BJ (cell line): ENCODE measurements around the gene POLD1. TPM values are rescaled to one million over a fixed set of nuclear protein-coding genes. Genes with fewer than 3 reads are reported as not detected.

Experiments
- CTCF ChIA-PET: fragments of 350-600 bp; formaldehyde crosslinking; extraction: SDS; loops from one replicate; lab custom pipeline; 2021; ENCODE audit warnings: antibody characterized with exemption, inconsistent platforms; lab: Yijun Ruan, JAX
- POLR2A ChIA-PET: fragments of 300-600 bp; sonication (Branson Sonifier 250); formaldehyde crosslinking; extraction: SDS; loops from one replicate; lab custom pipeline; 2021; ENCODE audit warnings: antibody characterized with exemption; lab: Charles Lee
- DNase-seq: peaks from one replicate; pipeline ENCODE4 v3.0.0-alpha.2; 2011; ENCODE audit warnings: low read depth
- H3K27me3 ChIP-seq: 2 replicates; pipeline ENCODE4 v1.6.0; 2011; ENCODE audit warnings: low read length; ENCODE audit not compliant: control insufficient read depth, insufficient read depth
- H3K36me3 ChIP-seq: 2 replicates; pipeline ENCODE4 v1.5.1; 2011; ENCODE audit warnings: low read length; ENCODE audit not compliant: control insufficient read depth, insufficient read depth
- H3K4me3 ChIP-seq: 2 replicates; pipeline ENCODE4 v1.5.1; 2011; ENCODE audit warnings: low read depth, mild to moderate bottlenecking, control low read depth, low read length
- polyA plus RNA-seq: library from polyadenylated mRNA; depleted of rRNA; stranded (reverse); fragments of >200 nt; gene quantifications from 2 replicates; pipeline ENCODE4 v1.2.3, GENCODE V29; 2011
- TF ChIP-seq, protein P1 (sequence below): IDR thresholded peaks from 2 replicates; pipeline ENCODE4 v1.5.1; 2011; ENCODE audit warnings: low read depth, mild to moderate bottlenecking, control low read depth, inconsistent platforms, low read length, moderate library complexity; ENCODE audit not compliant: insufficient read depth

POLD1 gene
- polyA plus RNA-seq, 1 experiment = 10.8 TPM

DNA sequence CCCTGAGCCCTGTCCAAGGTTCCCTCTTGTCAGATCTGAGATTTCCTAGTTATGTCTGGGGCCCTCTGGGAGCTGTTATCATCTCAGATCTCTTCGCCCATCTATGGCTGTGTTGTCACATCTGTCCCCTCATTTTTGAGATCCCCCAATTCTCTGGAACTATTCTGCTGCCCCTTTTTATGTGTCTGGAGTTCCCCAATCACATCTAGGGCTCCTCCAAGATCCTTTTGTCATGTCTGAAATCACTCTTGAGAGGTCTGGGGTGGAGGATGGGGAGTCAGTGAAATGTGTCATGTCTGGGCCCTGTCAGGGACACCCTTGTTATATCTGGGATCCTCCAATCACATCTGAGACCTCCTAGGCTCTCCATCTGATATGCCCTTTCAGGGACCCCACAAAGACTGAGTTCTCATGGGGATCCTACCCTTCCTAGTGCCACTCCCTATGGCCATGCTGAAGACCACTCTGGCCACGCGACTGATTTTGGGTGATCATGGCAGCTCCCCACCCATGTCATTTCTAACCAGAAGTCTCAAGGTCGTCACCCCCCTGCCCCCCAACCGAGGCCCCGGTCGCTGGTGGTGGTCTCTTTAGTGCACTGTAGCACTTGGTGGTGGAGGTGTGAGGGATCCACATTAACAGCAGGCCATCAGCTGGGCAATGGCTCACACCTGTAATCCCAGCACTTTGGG, 44.8 kb downstream of the POLD1 start:
- no peaks in the 10 kb centered on the region for H3K36me3 ChIP-seq
- H3K4me3 ChIP-seq = no peak overlapping the region
- CTCF ChIA-PET = interaction anchor here (1.0 to 1.2 kb wide), 2 partner anchors 11 to 32 kb away, joined by 3 to 5 read pairs; partner anchors contain the start of gene SPIB
- TF ChIP-seq, protein P1, sequence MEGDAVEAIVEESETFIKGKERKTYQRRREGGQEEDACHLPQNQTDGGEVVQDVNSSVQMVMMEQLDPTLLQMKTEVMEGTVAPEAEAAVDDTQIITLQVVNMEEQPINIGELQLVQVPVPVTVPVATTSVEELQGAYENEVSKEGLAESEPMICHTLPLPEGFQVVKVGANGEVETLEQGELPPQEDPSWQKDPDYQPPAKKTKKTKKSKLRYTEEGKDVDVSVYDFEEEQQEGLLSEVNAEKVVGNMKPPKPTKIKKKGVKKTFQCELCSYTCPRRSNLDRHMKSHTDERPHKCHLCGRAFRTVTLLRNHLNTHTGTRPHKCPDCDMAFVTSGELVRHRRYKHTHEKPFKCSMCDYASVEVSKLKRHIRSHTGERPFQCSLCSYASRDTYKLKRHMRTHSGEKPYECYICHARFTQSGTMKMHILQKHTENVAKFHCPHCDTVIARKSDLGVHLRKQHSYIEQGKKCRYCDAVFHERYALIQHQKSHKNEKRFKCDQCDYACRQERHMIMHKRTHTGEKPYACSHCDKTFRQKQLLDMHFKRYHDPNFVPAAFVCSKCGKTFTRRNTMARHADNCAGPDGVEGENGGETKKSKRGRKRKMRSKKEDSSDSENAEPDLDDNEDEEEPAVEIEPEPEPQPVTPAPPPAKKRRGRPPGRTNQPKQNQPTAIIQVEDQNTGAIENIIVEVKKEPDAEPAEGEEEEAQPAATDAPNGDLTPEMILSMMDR = no peak
- peaks cover 6% of the 10 kb centered on the region for H3K27me3 ChIP-seq
- no peak for DNase-seq
- POLR2A ChIA-PET = no interaction called here

DNA sequence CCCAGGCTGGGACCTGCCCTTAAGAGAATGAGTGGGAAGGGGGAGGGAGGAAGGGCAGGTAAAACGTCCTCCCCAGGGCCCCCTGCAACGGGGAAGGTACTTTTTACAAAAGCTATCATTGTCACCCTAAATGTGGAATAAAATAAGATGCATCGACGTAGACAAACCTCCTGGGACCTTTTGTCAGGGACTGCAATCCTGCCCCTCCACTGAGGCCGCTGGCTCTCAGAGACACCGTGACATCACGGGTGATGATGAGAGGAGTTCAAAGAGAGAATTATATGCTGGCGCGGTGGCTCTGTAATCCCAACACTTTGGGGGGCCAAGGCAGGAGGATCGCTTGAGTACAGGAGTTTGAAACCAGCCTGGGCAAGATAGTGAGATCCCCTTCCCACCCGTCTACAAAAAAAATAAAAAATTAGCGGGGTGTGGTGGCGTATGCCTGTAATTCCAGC, 46.8 kb downstream of the POLD1 start:
- Histone ChIP-seq H3K36me3 (no peaks in the 10 kb centered on the region), H3K4me3 (no peak overlapping the region; the same call in 1 of the 2 replicates), H3K27me3 (peaks cover 9% of the 10 kb centered on the region)
- ChIA-PET CTCF (interaction anchor here (1.2 to 1.5 kb wide), 2 partner anchors 16 to 30 kb away, joined by 3 read pairs; no protein-coding TSS in a partner anchor), POLR2A (no interaction called here)
- no peak for DNase-seq
- TF ChIP-seq, protein P1 = no peak

DNA sequence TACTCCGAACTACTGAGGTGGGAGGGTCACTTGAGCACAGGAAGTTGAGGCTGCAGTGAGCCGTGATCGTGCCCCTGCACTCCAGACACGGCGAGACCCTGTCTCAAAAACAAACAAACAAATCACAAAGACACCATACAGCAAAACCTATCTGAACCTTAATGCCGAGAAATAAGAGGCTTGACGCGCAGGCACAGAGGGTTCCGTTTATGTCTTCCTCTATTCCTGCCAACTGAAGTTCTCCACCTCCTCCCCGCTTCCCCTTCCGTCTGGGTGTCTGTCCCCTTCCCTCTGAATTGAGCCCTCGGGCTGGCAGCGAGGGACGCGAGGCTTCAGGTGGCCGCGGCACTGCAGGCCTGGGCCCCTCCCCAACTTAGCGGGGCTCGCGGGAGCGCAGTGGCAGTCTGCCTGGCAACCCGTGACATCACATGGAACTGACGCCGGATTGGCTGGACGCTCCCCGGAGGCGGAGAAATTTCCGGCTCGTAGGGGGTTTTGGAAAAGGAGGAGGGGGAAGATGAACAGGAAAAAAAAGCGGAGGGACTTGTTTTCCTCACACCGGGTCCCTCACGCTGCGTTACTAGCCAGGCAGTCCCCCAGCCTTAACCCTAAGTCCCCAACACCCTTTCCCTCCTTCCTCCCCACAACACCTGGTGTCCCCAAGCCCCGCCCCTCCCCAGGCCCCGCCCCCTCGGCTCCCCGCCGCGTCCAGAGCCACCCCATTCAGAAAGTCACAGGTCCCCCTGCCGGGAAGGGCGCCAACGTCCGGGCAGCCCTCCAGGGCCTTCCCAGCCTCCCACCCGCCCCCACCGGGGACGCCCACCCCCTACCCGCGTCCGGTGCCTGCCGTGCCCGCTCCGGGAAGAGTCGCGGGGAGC, 47.4 kb downstream of the POLD1 start:
- no peak for DNase-seq
- Histone ChIP-seq H3K4me3 (peak overlapping the region; percentile 46), H3K36me3 (no peaks in the 10 kb centered on the region), H3K27me3 (peaks cover 9% of the 10 kb centered on the region)
- POLR2A ChIA-PET = no interaction called here
- TF ChIP-seq, protein P1 = no peak
- CTCF ChIA-PET = interaction anchor here (1.5 kb wide), 1 partner anchor 29 kb away, joined by 3 read pairs; no protein-coding TSS in a partner anchor

DNA sequence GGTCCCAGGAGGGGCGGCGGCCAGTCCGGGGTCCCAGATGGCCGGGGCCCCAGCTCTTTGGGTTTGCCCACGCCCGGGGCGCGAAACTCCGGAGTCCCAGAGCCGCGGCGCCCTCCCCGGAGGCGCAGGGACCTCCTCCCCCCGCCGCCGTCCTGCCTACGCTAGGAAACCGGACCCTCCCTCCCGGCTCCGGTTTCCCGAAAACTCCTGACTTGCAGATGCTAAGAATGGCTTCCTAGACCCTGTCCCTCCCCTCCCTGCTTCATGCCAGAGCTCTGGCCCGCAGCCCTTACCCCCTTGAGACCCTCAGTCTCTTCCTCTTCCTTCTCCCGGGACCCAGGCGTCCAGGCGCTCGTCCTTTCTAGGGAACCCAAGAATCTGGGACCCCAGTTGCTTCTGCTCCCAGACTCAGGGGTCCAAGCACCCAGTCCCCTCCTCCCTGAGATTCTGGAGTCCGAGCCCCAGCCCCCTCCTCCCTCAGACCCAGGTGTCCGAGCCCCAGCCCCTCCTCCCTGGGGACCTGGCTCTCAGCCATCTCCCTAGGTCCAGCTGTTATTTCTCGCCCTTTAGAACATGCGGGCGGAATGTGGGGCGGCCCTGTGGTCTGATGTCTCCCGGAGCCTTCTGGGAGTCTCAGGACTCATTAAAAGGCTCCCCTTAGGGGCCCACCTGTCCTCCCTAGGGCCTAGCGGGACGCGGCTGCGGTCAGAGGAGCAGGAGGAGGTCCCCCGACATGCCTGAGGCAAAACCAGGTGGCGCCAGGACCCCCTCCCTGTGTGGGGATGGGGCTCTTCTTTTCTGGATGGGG, 48.3 kb downstream of the POLD1 start, which contains the start of gene MYBPC2:
MYBPC2 (plus strand) TSS at position 672 of the 808 bp plus-strand sequence; CDS start at position 734, 62 bp downstream.
- DNase-seq = no peak
- ChIA-PET CTCF (interaction anchor here (1.5 kb wide), 1 partner anchor 25 kb away, joined by 3 read pairs; no protein-coding TSS in a partner anchor), POLR2A (no interaction called here)
- Histone ChIP-seq H3K36me3 (no peaks in the 10 kb centered on the region), H3K27me3 (peaks cover 9% of the 10 kb centered on the region), H3K4me3 (peak within 1 kb of the TSS; percentile 46)
- TF ChIP-seq, protein P1 = no peak
